Smooth muscle cell (in vitro differentiated cells): Measurements from ENCODE around the gene TTLL13. TPM values are rescaled to one million over a fixed set of nuclear protein-coding genes. Genes with fewer than 3 reads are reported as not detected.

Experiments used
- DNase-seq: peaks from one replicate; lab custom pipeline; 2025; ENCODE audit not compliant: unreplicated experiment; lab: John Stamatoyannopoulos, UW
- H2AFZ ChIP-seq: fragments of 200-600 bp; sonication (generic); 2 replicates; pipeline ENCODE4 v1.6.0; 2016; ENCODE audit warnings: antibody characterized with exemption, low read depth, mild to moderate bottlenecking
- H3F3A ChIP-seq: fragments of 200-600 bp; sonication (generic); 2 replicates; pipeline ENCODE4 v1.6.0; 2017; ENCODE audit warnings: antibody characterized with exemption, low read depth
- H3K27ac ChIP-seq: fragments of 200-600 bp; sonication (generic); 2 replicates; pipeline ENCODE4 v1.5.1; 2016; ENCODE audit warnings: low read depth, mild to moderate bottlenecking
- H3K27me3 ChIP-seq: fragments of 200-600 bp; sonication (generic); 2 replicates; pipeline ENCODE4 v1.6.1; 2016; ENCODE audit warnings: low read depth, mild to moderate bottlenecking
- H3K36me3 ChIP-seq: fragments of 200-600 bp; sonication (generic); 2 replicates; pipeline ENCODE4 v1.5.1; 2016; ENCODE audit warnings: low read depth
- H3K4me1 ChIP-seq: fragments of 200-600 bp; sonication (generic); 2 replicates; pipeline ENCODE4 v1.5.1; 2016; ENCODE audit warnings: low read depth
- H3K4me2 ChIP-seq: fragments of 200-600 bp; sonication (generic); 2 replicates; pipeline ENCODE4 v1.6.0; 2016; ENCODE audit warnings: mild to moderate bottlenecking
- H3K4me3 ChIP-seq: fragments of 200-600 bp; sonication (generic); 2 replicates; pipeline ENCODE4 v1.5.1; 2016; ENCODE audit warnings: mild to moderate bottlenecking
- H3K79me2 ChIP-seq: fragments of 200-600 bp; sonication (generic); 2 replicates; pipeline ENCODE4 v1.6.0; 2016; ENCODE audit warnings: low read depth, mild to moderate bottlenecking
- H3K9ac ChIP-seq: fragments of 200-600 bp; sonication (generic); 2 replicates; pipeline ENCODE4 v1.6.0; 2016; ENCODE audit warnings: low read depth
- H3K9me3 ChIP-seq: fragments of 200-600 bp; sonication (generic); replicated peaks from 2 replicates; pipeline ENCODE4 v1.5.1; 2016; ENCODE audit warnings: low read depth
- H4K20me1 ChIP-seq: fragments of 200-600 bp; sonication (generic); 2 replicates; pipeline ENCODE4 v1.6.0; 2016; ENCODE audit warnings: low read depth
- WGBS: methylation state at CpG from one replicate; pipeline ENCODE4 v1.1.7; 2016; ENCODE audit warnings: low lambda C conversion rate; 5-methylcytosine and 5-hydroxymethylcytosine counted together
- polyA plus RNA-seq: library from polyadenylated mRNA; unstranded; fragments of >200 nt; fragmentation: Nextera tagmentation; extraction: Ambion mirVana; gene quantifications from 2 replicates; pipeline ENCODE4 v1.2.1, GENCODE V29; 2016
- total RNA-seq: library from RNA; depleted of rRNA; stranded (reverse); fragments of >200 nt; gene quantifications from 2 replicates; pipeline ENCODE4 v1.2.3, GENCODE V29; 2014
- TF ChIP-seq, protein P1 (sequence below): fragments of 200-600 bp; sonication (generic); IDR thresholded peaks from 2 replicates; pipeline ENCODE4 v1.5.1; 2017; ENCODE audit warnings: borderline replicate concordance, mild to moderate bottlenecking, antibody characterized with exemption; ENCODE audit not compliant: insufficient read depth, poor library complexity, severe bottlenecking

The TTLL13 gene
- total and polyA plus RNA-seq, 2 experiments from 2014 or later: 0.15 to 0.36 TPM

DNA sequence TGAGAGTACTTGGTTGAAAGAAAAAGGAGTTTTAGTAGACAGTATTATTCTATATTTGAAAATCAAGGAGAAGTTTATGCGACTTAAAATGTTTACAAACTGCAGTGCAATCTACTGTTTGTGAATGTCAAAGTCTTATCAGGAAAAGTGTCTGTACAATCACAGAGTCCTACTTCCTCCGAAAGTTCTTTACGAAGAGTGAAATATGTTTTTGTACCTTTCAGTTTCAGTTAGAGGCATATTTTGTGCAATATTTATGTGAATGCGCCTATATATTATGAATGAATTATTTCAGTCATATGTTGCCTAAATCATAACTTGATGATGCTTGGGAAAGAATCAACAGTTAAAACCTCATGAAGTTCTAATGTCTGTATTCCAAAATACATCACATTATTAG, 47.7 kb downstream of the TTLL13 start:
- TF ChIP-seq, protein P1, sequence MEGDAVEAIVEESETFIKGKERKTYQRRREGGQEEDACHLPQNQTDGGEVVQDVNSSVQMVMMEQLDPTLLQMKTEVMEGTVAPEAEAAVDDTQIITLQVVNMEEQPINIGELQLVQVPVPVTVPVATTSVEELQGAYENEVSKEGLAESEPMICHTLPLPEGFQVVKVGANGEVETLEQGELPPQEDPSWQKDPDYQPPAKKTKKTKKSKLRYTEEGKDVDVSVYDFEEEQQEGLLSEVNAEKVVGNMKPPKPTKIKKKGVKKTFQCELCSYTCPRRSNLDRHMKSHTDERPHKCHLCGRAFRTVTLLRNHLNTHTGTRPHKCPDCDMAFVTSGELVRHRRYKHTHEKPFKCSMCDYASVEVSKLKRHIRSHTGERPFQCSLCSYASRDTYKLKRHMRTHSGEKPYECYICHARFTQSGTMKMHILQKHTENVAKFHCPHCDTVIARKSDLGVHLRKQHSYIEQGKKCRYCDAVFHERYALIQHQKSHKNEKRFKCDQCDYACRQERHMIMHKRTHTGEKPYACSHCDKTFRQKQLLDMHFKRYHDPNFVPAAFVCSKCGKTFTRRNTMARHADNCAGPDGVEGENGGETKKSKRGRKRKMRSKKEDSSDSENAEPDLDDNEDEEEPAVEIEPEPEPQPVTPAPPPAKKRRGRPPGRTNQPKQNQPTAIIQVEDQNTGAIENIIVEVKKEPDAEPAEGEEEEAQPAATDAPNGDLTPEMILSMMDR: no peak
- no peaks in the 10 kb centered on the region for H3F3A ChIP-seq
- H3K4me2 ChIP-seq: no peak overlapping the region
- no peak overlapping the region for H2AFZ ChIP-seq
- no peak overlapping the region for H3K27ac ChIP-seq
- no peaks in the 10 kb centered on the region for H3K36me3 ChIP-seq
- WGBS: 94% methylated on average over 4 of the region's 4 CpGs
- peaks cover 5% of the 10 kb centered on the region for H3K9me3 ChIP-seq
- no peaks in the 10 kb centered on the region for H3K79me2 ChIP-seq
- H3K27me3 ChIP-seq: no peaks in the 10 kb centered on the region
- no peak overlapping the region for H3K9ac ChIP-seq
- no peak for DNase-seq
- no peaks in the 10 kb centered on the region for H4K20me1 ChIP-seq
- no peak overlapping the region for H3K4me3 ChIP-seq
- H3K4me1 ChIP-seq: peaks cover 2% of the 10 kb centered on the region

DNA sequence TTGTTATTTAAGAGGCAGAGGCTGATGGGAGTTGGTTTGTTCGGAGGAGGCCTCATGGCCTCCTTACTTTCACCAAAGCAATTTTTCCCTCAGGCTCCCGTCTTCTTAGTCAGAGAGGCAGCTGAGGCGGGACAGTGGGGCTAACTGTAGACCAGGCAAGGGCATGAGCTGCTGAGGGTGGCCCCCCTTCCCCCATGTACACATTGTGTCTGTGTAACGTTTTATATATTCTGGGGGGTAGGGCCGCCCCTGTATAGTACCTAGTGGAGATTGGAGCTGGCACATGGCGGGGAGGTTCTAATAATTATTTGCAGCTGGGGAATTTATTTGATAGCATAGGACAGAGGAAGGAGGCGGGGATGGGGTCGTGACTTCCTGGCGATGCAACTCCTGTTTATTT, 51.2 kb downstream of the TTLL13 start:
- Histone ChIP-seq H4K20me1 (no peaks in the 10 kb centered on the region), H3K79me2 (no peaks in the 10 kb centered on the region), H3K9me3 (peaks cover 5% of the 10 kb centered on the region), H3K9ac (no peak overlapping the region), H3K4me1 (peaks cover 7% of the 10 kb centered on the region), H3K27me3 (no peaks in the 10 kb centered on the region), H3K4me3 (no peak overlapping the region), H3K27ac (no peak overlapping the region), H3F3A (no peaks in the 10 kb centered on the region), H2AFZ (no peak overlapping the region), H3K4me2 (no peak overlapping the region), H3K36me3 (no peaks in the 10 kb centered on the region)
- TF ChIP-seq, protein P1: no peak
- WGBS: 93% methylated on average over 9 of the region's 9 CpGs
- no peak for DNase-seq

DNA sequence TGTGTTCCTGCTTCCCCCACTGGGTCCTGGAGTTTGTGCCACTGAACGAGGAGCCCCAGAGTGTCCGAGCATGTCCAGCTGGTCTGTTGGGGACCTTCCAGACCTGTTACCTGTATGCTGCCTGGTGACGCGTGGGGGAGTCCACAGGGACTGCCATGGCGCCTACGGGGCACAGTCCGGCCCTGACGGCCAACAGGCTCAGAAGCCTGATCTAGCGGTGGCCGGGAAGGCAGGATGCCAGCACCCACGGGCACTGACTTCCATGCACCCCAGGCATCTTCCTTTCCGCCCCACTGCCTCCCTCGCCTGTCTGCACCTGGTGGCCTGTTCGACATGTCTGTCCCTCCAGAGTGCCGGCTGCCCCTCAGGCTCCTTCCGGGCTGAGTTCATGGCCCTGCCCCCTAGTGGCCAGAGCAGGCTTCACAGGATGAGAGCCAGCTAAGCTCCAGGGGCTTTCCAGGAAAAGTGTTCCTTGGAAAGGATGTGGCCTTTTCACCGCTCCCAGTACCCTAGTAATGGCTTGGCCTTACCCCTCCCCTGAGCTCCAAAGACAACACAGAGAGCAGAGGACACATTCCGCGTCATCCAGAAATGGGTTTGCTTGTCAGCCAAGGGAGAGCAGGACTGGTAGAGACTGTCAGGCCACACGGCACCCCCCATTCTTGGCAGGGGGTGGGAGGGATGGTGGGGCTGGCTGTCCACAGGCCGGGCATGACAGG, 51.8 kb downstream of the TTLL13 start:
- H2AFZ ChIP-seq: no peak overlapping the region
- TF ChIP-seq, protein P1: peak; percentile 72
- no peak for DNase-seq

More for the DNA sequence above, 51.8 kb downstream of the TTLL13 start:
- H3K4me2 ChIP-seq: no peak overlapping the region
- no peaks in the 10 kb centered on the region for H4K20me1 ChIP-seq
- peaks cover 5% of the 10 kb centered on the region for H3K9me3 ChIP-seq
- no peak overlapping the region for H3K27ac ChIP-seq
- no peak overlapping the region for H3K9ac ChIP-seq
- H3K4me3 ChIP-seq: no peak overlapping the region
- peaks cover 7% of the 10 kb centered on the region for H3K4me1 ChIP-seq
- no peaks in the 10 kb centered on the region for H3F3A ChIP-seq
- H3K27me3 ChIP-seq: no peaks in the 10 kb centered on the region
- 68% methylated on average over 21 of the region's 21 CpGs for WGBS
- H3K36me3 ChIP-seq: no peaks in the 10 kb centered on the region
- H3K79me2 ChIP-seq: no peaks in the 10 kb centered on the region
